ENCODE results near the gene SORCS2.

GRCh38 chr4:7428261-7429068 lies 236.1 kb downstream of the SORCS2 start:
- no peak for TF ChIP-seq CTCF (conservative IDR thresholded peaks at IDR 0.05; ENCODE audit: low read depth, low read length)
- TF ChIP-seq EZH2 (IDR thresholded peaks at IDR 0.05; ENCODE audit: borderline replicate concordance, low read depth, low read length, poor library complexity, severe bottlenecking) = no peak

Data from A673 (cell line).